HG02623 (cell line): ENCODE results near the gene ZNF732.
"Not testable (repeated sequence)": the region's sequence is repeated elsewhere in the genome, so short reads cannot be mapped to it uniquely, and the experiment has no call there.

ENCODE experiments used
- ATAC-seq: cut with Tn5 transposase; IDR thresholded peaks from one replicate; pipeline ENCODE4 v1.9.1; 2021; ENCODE audit warnings: moderate library complexity; ENCODE audit not compliant: unreplicated experiment

The ZNF732 gene

DNA sequence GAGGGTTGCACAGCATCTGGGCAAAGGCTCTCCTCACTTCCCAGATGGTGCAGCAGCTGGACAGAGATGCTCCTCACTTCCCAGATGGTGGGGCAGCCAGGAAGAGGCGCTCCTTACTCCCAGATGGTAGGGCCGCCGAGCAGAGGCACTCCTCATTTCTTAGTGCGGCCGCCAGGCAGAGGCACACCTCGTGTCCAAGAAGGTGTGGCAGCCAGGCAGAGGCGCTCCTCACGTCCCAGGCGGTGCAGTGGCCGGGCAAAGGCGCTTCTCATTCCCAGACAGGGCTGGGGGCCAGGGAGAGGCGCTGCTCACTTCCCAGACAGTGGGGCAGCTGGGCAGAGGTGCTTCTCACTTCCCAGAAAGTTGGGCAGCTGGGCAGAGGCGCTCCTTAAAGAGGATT lies 48.8 kb downstream of the ZNF732 start:
- ATAC-seq: no peak

DNA sequence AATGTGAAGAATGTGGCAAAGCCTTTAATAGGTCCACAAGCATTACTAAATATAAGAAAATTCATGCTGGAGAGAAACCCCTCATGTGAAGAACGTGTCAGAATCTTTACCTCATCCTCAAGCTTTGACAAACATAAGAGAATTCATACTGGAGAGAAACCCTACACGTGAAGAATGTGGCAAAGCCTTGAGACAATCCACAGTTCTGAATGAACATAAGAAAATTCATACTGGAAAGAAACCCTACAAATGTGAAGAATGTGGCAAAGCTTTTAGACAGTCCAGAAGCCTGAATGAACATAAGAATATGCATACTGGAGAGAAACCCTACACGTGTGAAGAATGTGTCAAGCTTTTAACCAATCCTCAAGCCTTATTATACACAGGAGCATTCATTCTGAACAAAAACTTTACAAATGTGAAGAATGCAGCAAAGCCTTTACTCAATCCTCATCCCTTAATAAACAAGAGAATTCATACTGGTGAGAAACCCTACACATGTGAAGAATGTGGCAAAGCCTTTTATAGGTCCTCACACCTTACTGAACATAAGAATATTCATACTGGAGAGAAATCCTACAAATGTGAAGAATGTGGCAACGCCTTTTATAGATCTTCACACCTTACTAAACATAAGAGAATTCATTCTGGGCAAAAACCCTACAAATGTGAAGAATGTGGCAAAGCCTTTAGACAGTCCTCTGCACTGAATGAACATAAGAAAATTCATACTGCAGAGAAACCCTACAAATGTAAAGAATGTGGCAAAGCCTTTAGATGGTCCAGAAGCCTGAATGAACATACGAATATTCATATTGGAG lies 51.1 kb downstream of the ZNF732 start:
- no peak for ATAC-seq

DNA sequence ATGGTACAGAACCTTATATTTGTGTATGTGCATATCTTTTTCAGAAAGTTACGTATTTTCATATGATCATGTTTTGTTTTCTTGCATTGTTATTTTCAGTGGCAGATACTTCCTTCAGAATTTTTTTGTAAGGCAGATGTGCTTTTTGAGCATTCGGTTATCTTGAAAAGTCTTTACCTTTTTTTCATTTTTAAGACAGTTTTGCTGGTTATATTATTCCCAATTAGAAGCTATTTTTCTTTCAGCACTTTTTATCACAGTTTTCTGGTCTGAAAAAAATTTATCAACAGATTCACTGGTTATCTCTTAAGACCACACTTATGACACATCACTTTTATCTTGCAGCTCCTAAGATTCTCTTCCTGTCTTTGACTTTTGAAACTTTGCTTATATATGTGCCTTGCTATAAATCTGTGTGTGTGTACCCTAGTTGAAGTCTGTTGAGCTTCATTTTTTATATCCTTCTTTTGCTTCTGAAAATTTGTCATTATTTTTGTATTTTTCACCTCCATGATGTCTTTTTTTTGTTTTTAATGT lies 53.1 kb downstream of the ZNF732 start:
- no peak for ATAC-seq

DNA sequence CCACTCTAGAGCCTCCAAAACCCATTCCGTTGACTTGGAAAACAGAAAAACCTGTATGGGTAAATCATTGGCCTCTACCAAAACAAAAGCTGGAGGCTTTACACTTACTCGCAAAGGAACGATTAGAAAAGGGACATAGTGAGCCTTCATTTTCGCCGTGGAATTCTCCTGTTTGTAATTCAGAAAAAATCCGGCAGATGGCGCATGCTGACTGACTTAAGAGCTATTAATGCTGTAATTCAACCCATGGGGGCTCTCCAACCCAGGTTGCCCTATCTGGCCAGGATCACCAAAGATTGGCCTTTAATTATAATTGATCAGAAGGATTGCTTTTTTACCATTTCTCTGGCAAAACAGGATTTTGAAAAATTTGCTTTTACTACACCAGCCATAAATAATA lies 60.8 kb downstream of the ZNF732 start:
- no peak for ATAC-seq

DNA sequence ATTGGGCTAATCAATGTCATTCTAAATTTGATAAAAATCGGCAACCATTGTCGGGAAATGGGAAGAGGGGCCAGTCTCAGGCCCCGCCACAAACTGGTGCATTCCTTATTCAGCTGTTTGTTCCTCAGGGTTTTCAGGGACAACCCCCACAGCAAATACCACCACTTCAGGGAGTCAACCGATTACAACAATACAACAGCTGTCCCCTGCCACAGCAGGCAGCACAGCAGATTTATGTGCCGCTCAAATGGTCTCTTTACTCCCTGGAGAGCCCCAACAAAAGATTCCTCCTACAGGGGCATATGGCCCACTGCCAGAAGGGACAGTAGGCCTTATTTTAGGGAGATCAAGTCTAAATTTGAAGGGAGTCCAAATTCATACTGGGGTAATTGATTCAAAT lies 61.8 kb downstream of the ZNF732 start:
- no peak for ATAC-seq

DNA sequence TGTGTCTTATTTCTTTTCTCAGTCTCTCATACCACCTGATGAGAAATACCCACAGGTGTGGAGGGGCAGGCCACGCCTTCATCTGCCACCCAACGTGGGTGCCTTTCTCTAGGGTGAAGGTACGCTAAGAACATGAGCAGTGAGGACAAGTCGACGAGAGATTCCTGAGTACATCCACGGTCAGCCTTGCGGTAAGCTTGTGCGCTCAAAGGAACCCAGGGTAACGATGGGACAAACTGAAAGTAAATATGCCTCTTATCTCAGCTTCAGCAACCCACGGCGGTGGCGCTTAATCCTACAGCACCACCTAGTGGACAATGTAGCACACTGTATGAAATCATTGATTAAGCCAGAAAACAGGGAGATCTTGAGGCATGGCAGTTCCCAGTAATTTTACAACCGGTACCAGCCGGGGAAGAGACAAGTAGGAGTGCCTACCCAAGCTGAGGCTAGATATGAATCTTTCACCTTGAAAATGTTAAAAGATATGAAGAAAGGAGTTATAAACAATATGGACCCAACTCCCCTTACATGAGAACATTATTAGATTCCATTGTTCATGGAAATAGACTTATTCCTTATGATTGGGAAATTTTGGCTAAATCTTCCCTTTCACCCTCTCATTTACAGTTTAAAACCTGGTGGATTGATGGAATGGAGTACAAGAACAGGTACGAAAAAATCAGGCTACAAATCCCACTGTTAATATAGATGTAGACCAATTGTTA lies 63.0 kb downstream of the ZNF732 start:
- no peak for ATAC-seq

DNA sequence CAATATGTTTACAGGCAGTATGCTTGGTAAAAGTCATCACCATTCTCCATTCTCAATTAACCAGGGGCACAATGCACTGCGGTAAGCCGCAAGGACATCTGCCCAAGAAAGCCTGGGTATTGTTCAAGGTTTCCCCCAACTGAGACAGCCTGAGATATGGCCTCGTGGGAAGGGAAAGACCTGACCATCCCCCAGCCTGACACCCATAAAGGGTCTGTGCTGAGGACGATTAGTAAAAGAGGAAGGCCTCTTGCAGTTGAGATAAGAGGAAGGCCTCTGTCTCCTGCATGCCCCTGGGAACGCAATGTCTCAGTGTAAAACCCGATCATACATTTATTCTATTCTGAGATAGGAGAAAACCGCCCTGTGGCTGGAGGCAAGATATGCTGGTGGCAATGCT lies 63.9 kb downstream of the ZNF732 start:
- ATAC-seq: not testable (repeated sequence)

DNA sequence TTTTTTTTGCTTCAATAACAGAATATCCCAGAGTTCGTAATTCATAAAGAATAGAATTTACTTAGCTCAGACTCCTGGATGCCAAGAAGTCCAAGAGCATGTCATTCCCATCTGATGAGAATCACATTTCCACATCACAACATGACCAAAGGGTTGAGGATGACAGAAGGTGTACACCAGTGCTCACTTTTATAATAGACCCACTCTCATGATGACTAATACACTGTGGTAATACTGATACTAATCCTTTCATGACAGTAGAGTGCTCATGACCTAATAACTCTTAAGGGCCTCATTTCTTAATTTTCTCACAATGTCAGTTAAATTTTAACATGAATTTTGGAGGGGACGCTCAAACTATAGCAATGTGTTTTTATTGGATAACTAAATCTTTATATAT lies 69.2 kb downstream of the ZNF732 start:
- ATAC-seq: no peak

DNA sequence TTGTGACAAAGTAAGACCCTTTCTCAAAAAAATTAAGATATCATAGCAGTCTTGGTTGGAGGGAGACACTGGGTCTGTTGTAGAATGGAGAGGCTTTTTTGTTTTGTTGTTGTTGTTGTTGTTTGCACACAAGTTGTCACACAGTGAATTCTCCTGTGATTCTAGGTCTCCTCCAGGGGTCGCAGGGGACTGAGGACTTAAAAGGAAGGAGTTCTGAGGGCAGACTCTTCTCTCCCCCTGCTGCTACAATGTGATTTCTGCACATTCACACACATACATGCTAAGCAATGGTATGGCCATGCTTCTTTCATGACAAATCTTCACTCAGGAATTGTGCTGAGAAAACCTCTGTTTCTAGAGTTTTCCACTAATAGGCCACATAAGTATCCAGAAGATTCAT lies 71.1 kb downstream of the ZNF732 start:
- no peak for ATAC-seq

DNA sequence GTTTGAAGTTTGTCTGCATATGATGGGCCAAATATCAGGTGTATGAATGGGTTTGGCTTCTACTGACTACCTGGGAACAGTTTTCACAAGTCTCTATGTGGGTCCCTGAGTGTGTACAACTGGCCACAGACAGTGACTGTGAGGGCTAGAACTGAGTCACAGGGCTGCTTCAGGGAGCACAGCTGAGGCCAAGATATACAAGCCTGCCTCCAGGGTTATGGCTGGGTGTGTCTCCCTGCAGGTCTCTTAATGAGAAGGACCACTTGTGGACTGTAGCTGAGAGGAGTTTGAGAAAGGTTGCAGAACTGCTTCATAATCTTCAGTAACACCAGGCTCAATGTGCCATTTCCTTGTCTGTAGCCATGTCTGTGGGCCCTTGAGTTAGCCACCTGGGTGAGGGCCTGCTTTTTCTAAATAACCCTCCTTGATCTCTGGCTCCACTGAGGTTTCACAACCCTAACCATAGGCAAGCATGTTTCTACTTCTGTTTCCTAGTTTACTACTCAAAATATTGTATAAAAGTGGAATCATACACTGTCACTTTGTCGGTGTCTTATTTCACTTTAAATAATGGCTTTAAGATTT lies 81.3 kb downstream of the ZNF732 start:
- no peak for ATAC-seq
